ENCODE data around the gene GFRA3.

GRCh38 chr5:138252944-138253343, 21.5 kb downstream of the GFRA3 start:
- TF ChIP-seq POLR2A (IDR thresholded peaks at IDR 0.05; ENCODE audit: low read depth, low read length) (no peak), POLR2AphosphoS5 (IDR thresholded peaks at IDR 0.05; ENCODE audit: low read depth, low read length) (no peak)
